Activated naive CD8-positive, alpha-beta T cell treated with anti-CD3 and anti-CD28 coated beads, Interleukin-2, amount 50 U/mL, for 24 hours (primary cell): ENCODE data around the gene TAF1B.
A peak's percentile ranks its signal among the peaks of the same experiment; 100 is the strongest.

Experiments
- ATAC-seq: fragments of 150-1000 bp; cut with Tn5 transposase; one replicate; pipeline ENCODE4 v1.10.0; 2021
- DNase-seq: peaks from one replicate; pipeline ENCODE4 v3.0.0; 2021
- H3K27ac Mint-ChIP-seq: one replicate; pipeline ENCODE4 v1.8.0; 2021; ENCODE audit warnings: mild to moderate bottlenecking, mixed read lengths
- H3K27me3 Mint-ChIP-seq: one replicate; pipeline ENCODE4 v1.8.0; 2021; ENCODE audit warnings: mixed read lengths
- H3K36me3 Mint-ChIP-seq: one replicate; pipeline ENCODE4 v1.8.0; 2021; ENCODE audit warnings: low read depth, mixed read lengths
- H3K4me1 Mint-ChIP-seq: one replicate; pipeline ENCODE4 v1.8.0; 2021; ENCODE audit warnings: mixed read lengths
- H3K4me3 Mint-ChIP-seq: one replicate; pipeline ENCODE4 v1.8.0; 2021; ENCODE audit warnings: mild to moderate bottlenecking, moderate library complexity, mixed read lengths
- H3K9me3 Mint-ChIP-seq: one replicate; pipeline ENCODE4 v1.8.0; 2021; ENCODE audit warnings: mixed read lengths

The TAF1B gene

GRCh38 chr2:9974343-9974742 is 131.1 kb downstream of the TAF1B start:
- peaks cover 4% of the 10 kb centered on the region for H3K9me3 Mint-ChIP-seq
- H3K36me3 Mint-ChIP-seq, result peaks cover 5% of the 10 kb centered on the region
- H3K4me3 Mint-ChIP-seq, result no peak overlapping the region
- peaks cover 6% of the 10 kb centered on the region for H3K27me3 Mint-ChIP-seq
- no peak overlapping the region for H3K27ac Mint-ChIP-seq
- DNase-seq (no peak), ATAC-seq (no peak)
- H3K4me1 Mint-ChIP-seq, result peaks cover 51% of the 10 kb centered on the region

GRCh38 chr2:9975328-9975727 is 132.1 kb downstream of the TAF1B start:
- no peak for ATAC-seq
- no peak for DNase-seq

GRCh38 chr2:9975805-9976447 is 132.7 kb downstream of the TAF1B start:
- Mint-ChIP-seq H3K27ac (peak overlapping the region; percentile 27), H3K9me3 (peaks cover 4% of the 10 kb centered on the region), H3K27me3 (peaks cover 18% of the 10 kb centered on the region), H3K4me3 (peak overlapping the region; percentile 33), H3K4me1 (peaks cover 64% of the 10 kb centered on the region), H3K36me3 (peaks cover 5% of the 10 kb centered on the region)
- DNase-seq, result peak; percentile 36
- ATAC-seq, result peak; percentile 86

More at GRCh38 chr2:9975328-9975727, 132.1 kb downstream of the TAF1B start:
- peaks cover 58% of the 10 kb centered on the region for H3K4me1 Mint-ChIP-seq
- H3K9me3 Mint-ChIP-seq, result peaks cover 4% of the 10 kb centered on the region
- peaks cover 5% of the 10 kb centered on the region for H3K36me3 Mint-ChIP-seq
- peaks cover 12% of the 10 kb centered on the region for H3K27me3 Mint-ChIP-seq
- no peak overlapping the region for H3K27ac Mint-ChIP-seq
- no peak overlapping the region for H3K4me3 Mint-ChIP-seq

GRCh38 chr2:9979977-9980376 is 136.7 kb downstream of the TAF1B start:
- H3K4me1 Mint-ChIP-seq, result peaks cover 47% of the 10 kb centered on the region
- ATAC-seq (peak; percentile 22), DNase-seq (no peak)
- H3K27me3 Mint-ChIP-seq, result peaks cover 25% of the 10 kb centered on the region
- peaks cover 4% of the 10 kb centered on the region for H3K9me3 Mint-ChIP-seq
- H3K4me3 Mint-ChIP-seq, result no peak overlapping the region
- peak overlapping the region; percentile 7 for H3K27ac Mint-ChIP-seq
- H3K36me3 Mint-ChIP-seq, result peaks cover 5% of the 10 kb centered on the region

GRCh38 chr2:9980520-9980919 is 137.2 kb downstream of the TAF1B start:
- no peak overlapping the region for H3K4me3 Mint-ChIP-seq
- no peak overlapping the region for H3K27ac Mint-ChIP-seq
- H3K27me3 Mint-ChIP-seq, result peaks cover 25% of the 10 kb centered on the region
- DNase-seq (no peak), ATAC-seq (no peak)
- peaks cover 4% of the 10 kb centered on the region for H3K9me3 Mint-ChIP-seq
- peaks cover 5% of the 10 kb centered on the region for H3K36me3 Mint-ChIP-seq
- H3K4me1 Mint-ChIP-seq, result peaks cover 42% of the 10 kb centered on the region

GRCh38 chr2:9981655-9982054 is 138.4 kb downstream of the TAF1B start:
- H3K4me3 Mint-ChIP-seq, result no peak overlapping the region
- peaks cover 5% of the 10 kb centered on the region for H3K36me3 Mint-ChIP-seq
- no peak for DNase-seq
- ATAC-seq, result no peak
- peaks cover 4% of the 10 kb centered on the region for H3K9me3 Mint-ChIP-seq
- H3K27ac Mint-ChIP-seq, result no peak overlapping the region
- H3K4me1 Mint-ChIP-seq, result peaks cover 32% of the 10 kb centered on the region
- peaks cover 25% of the 10 kb centered on the region for H3K27me3 Mint-ChIP-seq

GRCh38 chr2:9982248-9982647 is 139.0 kb downstream of the TAF1B start:
- Mint-ChIP-seq H3K27me3 (peaks cover 25% of the 10 kb centered on the region), H3K4me1 (peaks cover 27% of the 10 kb centered on the region), H3K27ac (no peak overlapping the region), H3K36me3 (peaks cover 4% of the 10 kb centered on the region), H3K4me3 (no peak overlapping the region), H3K9me3 (peaks cover 4% of the 10 kb centered on the region)
- ATAC-seq (no peak), DNase-seq (no peak)

GRCh38 chr2:9982891-9983290 is 139.6 kb downstream of the TAF1B start:
- peaks cover 25% of the 10 kb centered on the region for H3K27me3 Mint-ChIP-seq
- H3K4me3 Mint-ChIP-seq, result no peak overlapping the region
- ATAC-seq (no peak), DNase-seq (no peak)
- H3K9me3 Mint-ChIP-seq, result peaks cover 4% of the 10 kb centered on the region
- peaks cover 4% of the 10 kb centered on the region for H3K36me3 Mint-ChIP-seq
- H3K27ac Mint-ChIP-seq, result no peak overlapping the region
- H3K4me1 Mint-ChIP-seq, result peaks cover 25% of the 10 kb centered on the region

- Mint-ChIP-seq H3K4me1 (peaks cover 20% of the 10 kb centered on the region), H3K27ac (no peak overlapping the region), H3K9me3 (no peaks in the 10 kb centered on the region), H3K27me3 (peaks cover 22% of the 10 kb centered on the region), H3K36me3 (no peaks in the 10 kb centered on the region), H3K4me3 (no peak overlapping the region)
- DNase-seq (no peak), ATAC-seq (no peak)
These were observed 140.3 kb downstream of the TAF1B start for GRCh38 chr2:9983401-9984216.
